Hair follicular keratinocyte (primary cell): ENCODE results near the gene PARP12. TPM values are rescaled to one million over a fixed set of nuclear protein-coding genes. Genes with fewer than 3 reads are reported as not detected.

Experiments used
- total RNA-seq: library from RNA; depleted of rRNA; stranded (reverse); fragments of >200 nt; gene quantifications from 2 replicates; pipeline ENCODE4 v1.2.3, GENCODE V29; 2015

Gene PARP12, protein sequence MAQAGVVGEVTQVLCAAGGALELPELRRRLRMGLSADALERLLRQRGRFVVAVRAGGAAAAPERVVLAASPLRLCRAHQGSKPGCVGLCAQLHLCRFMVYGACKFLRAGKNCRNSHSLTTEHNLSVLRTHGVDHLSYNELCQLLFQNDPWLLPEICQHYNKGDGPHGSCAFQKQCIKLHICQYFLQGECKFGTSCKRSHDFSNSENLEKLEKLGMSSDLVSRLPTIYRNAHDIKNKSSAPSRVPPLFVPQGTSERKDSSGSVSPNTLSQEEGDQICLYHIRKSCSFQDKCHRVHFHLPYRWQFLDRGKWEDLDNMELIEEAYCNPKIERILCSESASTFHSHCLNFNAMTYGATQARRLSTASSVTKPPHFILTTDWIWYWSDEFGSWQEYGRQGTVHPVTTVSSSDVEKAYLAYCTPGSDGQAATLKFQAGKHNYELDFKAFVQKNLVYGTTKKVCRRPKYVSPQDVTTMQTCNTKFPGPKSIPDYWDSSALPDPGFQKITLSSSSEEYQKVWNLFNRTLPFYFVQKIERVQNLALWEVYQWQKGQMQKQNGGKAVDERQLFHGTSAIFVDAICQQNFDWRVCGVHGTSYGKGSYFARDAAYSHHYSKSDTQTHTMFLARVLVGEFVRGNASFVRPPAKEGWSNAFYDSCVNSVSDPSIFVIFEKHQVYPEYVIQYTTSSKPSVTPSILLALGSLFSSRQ
- 27.8 and 34.6 TPM in 2 replicates for total RNA-seq

GRCh38 chr7:140062528-140063299, at the start of gene PARP12:
Gene PARP12, minus strand, starts transcription at chr7:140062951. Its CDS starts 104 bp downstream, at chr7:140062847.

Other genes with a start within 250 kb of the PARP12 start
- 0.57 TPM in 1 of 2 replicates, not detected in the other for gene TBXAS1, start 233.7 kb downstream of the PARP12 start, total RNA-seq
- 4.5 and 10.4 TPM in 2 replicates for gene KDM7A, start 114.0 kb upstream of the PARP12 start, total RNA-seq